Measurements from ENCODE around the gene RALY. TPM values are rescaled to one million over a fixed set of nuclear protein-coding genes. Genes with fewer than 3 reads are reported as not detected.
A peak's percentile ranks its signal among the peaks of the same experiment; 100 is the strongest.

Gene RALY
- total and polyA plus RNA-seq, 3 experiments from 2014 or later, result 159 to 230 (median 160) TPM

GRCh38 chr20:34111702-34112599 lies 118.2 kb downstream of the RALY start, which contains the start of gene EIF2S2:
Gene EIF2S2 (minus strand): TSS chr20:34112243. CDS start chr20:34112110, 133 bp downstream.
- Mint-ChIP-seq H3K27me3 (no peaks in the 10 kb centered on the region), H3K9me3 (no peaks in the 10 kb centered on the region), H3K27ac (peak within 1 kb of the TSS; percentile 94 to 98 (median 96)), H3K4me1 (peaks cover 40 to 50% (median 50%) of the 10 kb centered on the region in 3 donors), H3K36me3 (peaks cover 0 to 37% (median 2%) of the 10 kb centered on the region in 3 donors), H3K4me3 (peak within 1 kb of the TSS; percentile 94 to 99 (median 96))
- ChIA-PET POLR2A (interaction anchor here (0.5 to 1.8 kb wide), 15 partner anchors 30 to 1842 kb away, joined by 3 to 22 read pairs (median 3); partner anchors contain the start of genes C20orf144, CHMP4B, PIGU and PXMP4), CTCF (interaction anchor here (0.6 to 1.8 kb wide), 9 partner anchors 9 to 379 kb away, joined by 3 to 11 read pairs (median 3); partner anchors contain the start of gene RALY)
- H3K4me1 ChIP-seq (ENCODE audit: insufficient read depth, low read length), result peaks cover 36% of the 10 kb centered on the region
- H3K9me3 ChIP-seq (ENCODE audit: low read length), result no peaks in the 10 kb centered on the region
- no peaks in the 10 kb centered on the region for H3K27me3 ChIP-seq (ENCODE audit: insufficient read depth, low read length, poor library complexity, severe bottlenecking)
- H3K36me3 ChIP-seq (ENCODE audit: insufficient read depth, low read length), result no peaks in the 10 kb centered on the region
- peak within 1 kb of the TSS; percentile 92 for H3K27ac ChIP-seq (ENCODE audit: low read depth, low read length)
- H3K4me3 ChIP-seq (ENCODE audit: low read length), result peak within 1 kb of the TSS; percentile 75
- DNase-seq, result peak; percentile 90 to 98 (median 95)

DNA sequence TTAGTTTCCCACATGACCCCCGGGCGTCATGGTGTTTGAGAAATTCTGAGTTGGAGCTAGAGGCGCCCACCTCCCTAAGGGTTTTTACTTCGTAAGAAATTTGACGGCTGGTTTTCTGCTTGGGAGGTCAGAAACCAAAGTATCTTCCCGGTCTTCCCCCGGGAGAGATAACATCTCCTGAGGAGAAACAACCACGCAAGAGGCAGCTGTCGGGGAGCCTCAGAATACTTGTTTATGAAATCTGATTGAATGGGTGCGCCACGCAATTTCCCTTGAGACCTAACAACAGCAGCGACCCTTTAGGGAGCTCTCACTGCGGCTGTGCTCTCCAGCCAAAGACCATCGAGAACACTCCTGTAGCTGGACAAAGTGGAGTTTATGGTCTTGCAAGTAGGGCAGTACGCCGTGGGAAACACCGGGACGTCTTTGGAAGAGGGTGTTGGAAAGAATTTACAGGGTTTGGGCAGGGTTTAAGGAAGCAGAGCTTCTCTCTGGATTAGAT lies 118.9 kb downstream of the RALY start:
- ChIA-PET CTCF (interaction anchor here (0.8 to 1.8 kb wide), 8 partner anchors 8 to 380 kb away, joined by 3 to 11 read pairs (median 3); partner anchors contain the start of gene RALY), POLR2A (interaction anchor here (0.5 to 1.8 kb wide), 15 partner anchors 30 to 1842 kb away, joined by 3 to 22 read pairs (median 3); partner anchors contain the start of genes C20orf144, CHMP4B, PIGU and PXMP4)
- H3K4me1 Mint-ChIP-seq, result peaks cover 35 to 43% (median 43%) of the 10 kb centered on the region in 3 donors
- no peaks in the 10 kb centered on the region for H3K27me3 Mint-ChIP-seq
- H3K4me3 ChIP-seq (ENCODE audit: low read length), result peak overlapping the region; percentile 75
- peak overlapping the region; percentile 94 to 99 (median 96) for H3K4me3 Mint-ChIP-seq
- peak overlapping the region; percentile 94 to 98 (median 96) for H3K27ac Mint-ChIP-seq
- H3K4me1 ChIP-seq (ENCODE audit: insufficient read depth, low read length), result peaks cover 29% of the 10 kb centered on the region
- no peaks in the 10 kb centered on the region for H3K36me3 ChIP-seq (ENCODE audit: insufficient read depth, low read length)
- H3K9me3 ChIP-seq (ENCODE audit: low read length), result no peaks in the 10 kb centered on the region
- H3K36me3 Mint-ChIP-seq, result peaks cover 0 to 36% (median 2%) of the 10 kb centered on the region in 3 donors
- DNase-seq, result peak in 1 of 5 donors; percentile 7
- H3K27ac ChIP-seq (ENCODE audit: low read depth, low read length), result peak overlapping the region; percentile 92
- H3K27me3 ChIP-seq (ENCODE audit: insufficient read depth, low read length, poor library complexity, severe bottlenecking), result no peaks in the 10 kb centered on the region
- H3K9me3 Mint-ChIP-seq, result no peaks in the 10 kb centered on the region

DNA sequence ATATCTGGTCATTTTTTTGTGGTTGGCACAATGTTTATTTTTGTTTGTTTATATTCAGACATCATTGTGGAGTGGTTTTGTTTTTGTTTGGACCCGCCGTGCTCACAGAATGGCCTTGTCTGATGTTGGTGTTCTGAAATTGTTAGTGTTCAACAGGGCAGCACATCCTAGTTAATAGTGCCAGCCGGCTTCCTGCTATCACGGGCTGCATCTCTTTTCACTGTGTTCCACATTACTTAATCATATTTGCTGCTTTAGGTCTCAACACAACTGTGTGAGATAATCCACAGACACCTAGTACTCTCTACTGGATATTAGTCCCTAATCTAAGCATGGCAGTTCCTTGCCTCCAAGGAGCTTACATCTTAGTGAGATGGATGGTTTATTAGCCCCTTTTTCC lies 121.1 kb downstream of the RALY start:
- H3K36me3 ChIP-seq (ENCODE audit: insufficient read depth, low read length), result no peaks in the 10 kb centered on the region
- H3K4me1 ChIP-seq (ENCODE audit: insufficient read depth, low read length), result peaks cover 8% of the 10 kb centered on the region
- H3K4me3 Mint-ChIP-seq, result peak overlapping the region in 5 of 7 donors; percentile 14 to 68 (median 35)
- peak overlapping the region in 1 of 8 donors; percentile 27 for H3K27ac Mint-ChIP-seq
- CTCF ChIA-PET, result interaction anchor here (1.1 kb wide), 1 partner anchor 46 kb away, joined by 4 read pairs; no protein-coding TSS in a partner anchor
- no peak overlapping the region for H3K4me3 ChIP-seq (ENCODE audit: low read length)
- H3K27me3 ChIP-seq (ENCODE audit: insufficient read depth, low read length, poor library complexity, severe bottlenecking), result no peaks in the 10 kb centered on the region
- no peak overlapping the region for H3K27ac ChIP-seq (ENCODE audit: low read depth, low read length)
- peaks cover 17 to 22% (median 22%) of the 10 kb centered on the region in 3 donors for H3K4me1 Mint-ChIP-seq
- H3K27me3 Mint-ChIP-seq, result no peaks in the 10 kb centered on the region
- H3K9me3 Mint-ChIP-seq, result no peaks in the 10 kb centered on the region
- peaks cover 0 to 19% (median 2%) of the 10 kb centered on the region in 3 donors for H3K36me3 Mint-ChIP-seq
- POLR2A ChIA-PET, result no interaction called here
- no peak for DNase-seq
- no peaks in the 10 kb centered on the region for H3K9me3 ChIP-seq (ENCODE audit: low read length)

DNA sequence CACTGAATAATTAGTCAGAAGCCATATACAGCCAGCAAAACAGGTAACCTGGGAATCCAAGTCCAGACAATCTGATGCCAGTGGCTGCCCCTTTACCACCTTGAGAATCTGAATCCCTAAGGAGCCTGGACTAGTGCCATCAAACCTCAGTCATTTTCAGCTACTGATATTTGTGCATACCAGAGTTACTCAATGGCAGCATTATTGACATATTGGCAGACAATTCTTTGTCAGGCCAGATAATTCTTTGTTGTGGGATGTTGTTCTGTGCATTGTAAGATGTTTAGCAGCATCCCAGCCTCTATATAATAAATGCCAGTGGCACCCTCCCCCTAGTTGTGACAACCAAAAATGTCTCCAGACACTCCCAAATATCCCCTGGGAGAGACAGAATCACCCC lies 121.5 kb downstream of the RALY start:
- Mint-ChIP-seq H3K27ac (peak overlapping the region in 2 of 8 donors; percentile 13 to 31), H3K9me3 (no peaks in the 10 kb centered on the region), H3K4me1 (peaks cover 14 to 19% (median 18%) of the 10 kb centered on the region in 3 donors), H3K4me3 (peak overlapping the region in 2 of 7 donors; percentile 37 to 42), H3K27me3 (no peaks in the 10 kb centered on the region), H3K36me3 (peaks cover 0 to 16% (median 2%) of the 10 kb centered on the region in 3 donors)
- Histone ChIP-seq H3K27ac (ENCODE audit: low read depth, low read length) (no peak overlapping the region), H3K4me1 (ENCODE audit: insufficient read depth, low read length) (peaks cover 4% of the 10 kb centered on the region), H3K4me3 (ENCODE audit: low read length) (no peak overlapping the region), H3K9me3 (ENCODE audit: low read length) (no peaks in the 10 kb centered on the region), H3K27me3 (ENCODE audit: insufficient read depth, low read length, poor library complexity, severe bottlenecking) (no peaks in the 10 kb centered on the region), H3K36me3 (ENCODE audit: insufficient read depth, low read length) (no peaks in the 10 kb centered on the region)
- DNase-seq, result no peak
- POLR2A ChIA-PET, result no interaction called here
- CTCF ChIA-PET, result no interaction called here

GRCh38 chr20:34120213-34120612 lies 126.5 kb downstream of the RALY start:
- no peak for DNase-seq
- Mint-ChIP-seq H3K4me3 (no peak overlapping the region), H3K9me3 (no peaks in the 10 kb centered on the region), H3K27ac (no peak overlapping the region), H3K4me1 (no peaks in the 10 kb centered on the region), H3K36me3 (no peaks in the 10 kb centered on the region), H3K27me3 (peaks cover 0 to 3% of the 10 kb centered on the region in 2 donors)
- Histone ChIP-seq H3K27me3 (ENCODE audit: insufficient read depth, low read length, poor library complexity, severe bottlenecking) (no peaks in the 10 kb centered on the region), H3K36me3 (ENCODE audit: insufficient read depth, low read length) (no peaks in the 10 kb centered on the region), H3K4me1 (ENCODE audit: insufficient read depth, low read length) (no peaks in the 10 kb centered on the region), H3K27ac (ENCODE audit: low read depth, low read length) (no peak overlapping the region), H3K9me3 (ENCODE audit: low read length) (no peaks in the 10 kb centered on the region), H3K4me3 (ENCODE audit: low read length) (no peak overlapping the region)
- POLR2A ChIA-PET, result no interaction called here
- CTCF ChIA-PET, result interaction anchor here (1.1 to 1.2 kb wide), 2 partner anchors 8 to 9 kb away, joined by 3 read pairs; partner anchors contain the start of gene EIF2S2

DNA sequence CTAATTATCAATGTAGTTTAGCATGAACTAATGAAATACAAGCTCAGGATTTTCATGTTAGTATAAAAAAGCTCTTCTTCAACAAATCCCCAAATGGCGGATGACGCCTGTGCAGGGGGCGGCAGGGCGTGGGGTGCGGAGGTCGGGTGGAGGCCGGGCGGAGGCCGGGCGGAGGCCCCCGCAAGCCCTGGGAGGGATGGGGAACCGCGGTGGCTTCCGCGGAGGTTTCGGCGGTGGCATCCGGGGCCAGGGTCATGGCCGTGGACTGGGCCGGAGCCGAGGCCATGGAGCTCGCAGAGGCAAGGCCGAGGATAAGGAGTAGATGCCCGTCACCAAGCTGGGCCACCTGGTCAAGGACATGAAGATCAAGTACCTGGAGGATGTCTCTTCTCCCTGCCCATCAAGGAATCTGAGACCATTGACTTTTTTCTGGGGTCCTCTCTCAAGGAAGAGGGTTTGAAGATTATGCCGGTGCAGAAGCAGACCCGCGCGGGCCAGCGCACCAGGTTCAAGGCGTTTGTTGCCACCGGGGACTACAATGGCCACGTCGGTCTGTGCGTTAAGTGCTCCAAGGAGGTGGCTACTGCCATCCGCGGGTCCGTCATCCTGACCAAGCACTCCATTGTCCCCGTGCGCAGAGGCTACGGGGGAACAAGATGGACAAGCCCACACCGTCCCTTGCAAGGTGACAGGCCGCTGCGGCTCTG lies 128.7 kb downstream of the RALY start:
- CTCF ChIA-PET, result interaction anchor here (1.3 kb wide), 1 partner anchor 9 kb away, joined by 3 read pairs; no protein-coding TSS in a partner anchor
- no peak overlapping the region for H3K4me3 Mint-ChIP-seq

GRCh38 chr20:34123309-34123708 lies 129.6 kb downstream of the RALY start:
- no peaks in the 10 kb centered on the region for H3K4me1 Mint-ChIP-seq
- Histone ChIP-seq H3K36me3 (ENCODE audit: insufficient read depth, low read length) (no peaks in the 10 kb centered on the region), H3K4me3 (ENCODE audit: low read length) (no peak overlapping the region), H3K9me3 (ENCODE audit: low read length) (no peaks in the 10 kb centered on the region), H3K4me1 (ENCODE audit: insufficient read depth, low read length) (no peaks in the 10 kb centered on the region), H3K27me3 (ENCODE audit: insufficient read depth, low read length, poor library complexity, severe bottlenecking) (no peaks in the 10 kb centered on the region), H3K27ac (ENCODE audit: low read depth, low read length) (no peak overlapping the region)
- CTCF ChIA-PET, result no interaction called here
- H3K36me3 Mint-ChIP-seq, result no peaks in the 10 kb centered on the region
- H3K27me3 Mint-ChIP-seq, result peaks cover 2 to 11% of the 10 kb centered on the region in 2 donors
- no peaks in the 10 kb centered on the region for H3K9me3 Mint-ChIP-seq
- H3K27ac Mint-ChIP-seq, result no peak overlapping the region
- DNase-seq, result no peak
- POLR2A ChIA-PET, result no interaction called here
- no peak overlapping the region for H3K4me3 Mint-ChIP-seq

More for the DNA sequence above, 128.7 kb downstream of the RALY start:
- no peaks in the 10 kb centered on the region for H3K4me1 Mint-ChIP-seq
- no peak overlapping the region for H3K27ac Mint-ChIP-seq
- Histone ChIP-seq H3K4me3 (ENCODE audit: low read length) (no peak overlapping the region), H3K9me3 (ENCODE audit: low read length) (no peaks in the 10 kb centered on the region), H3K36me3 (ENCODE audit: insufficient read depth, low read length) (no peaks in the 10 kb centered on the region), H3K27ac (ENCODE audit: low read depth, low read length) (no peak overlapping the region), H3K27me3 (ENCODE audit: insufficient read depth, low read length, poor library complexity, severe bottlenecking) (no peaks in the 10 kb centered on the region), H3K4me1 (ENCODE audit: insufficient read depth, low read length) (no peaks in the 10 kb centered on the region)
- POLR2A ChIA-PET, result no interaction called here
- no peak for DNase-seq
- H3K27me3 Mint-ChIP-seq, result peaks cover 2 to 7% of the 10 kb centered on the region in 2 donors
- H3K36me3 Mint-ChIP-seq, result no peaks in the 10 kb centered on the region
- no peaks in the 10 kb centered on the region for H3K9me3 Mint-ChIP-seq

All from CD8-positive, alpha-beta memory T cell (primary cell).